ENCODE data around the gene PANK4. TPM values are rescaled to one million over a fixed set of nuclear protein-coding genes. Genes with fewer than 3 reads are reported as not detected.

The PANK4 gene
- total and polyA plus RNA-seq, 9 of the 15 experiments (the other 6 are each of a cell fraction or from before 2014, with no cell fraction given): 0.93 to 55.6 (median 31.5) TPM

GRCh38 chr1:2460996-2461751 lies 65.2 kb downstream of the PANK4 start:
- Histone ChIP-seq H4K20me1 (replicated peaks; ENCODE audit: control insufficient read depth, insufficient read depth, low read length) (peaks cover 31% of the 10 kb centered on the region), H3K27ac (ENCODE audit: extremely low read depth, low read depth, low read length) (no peak overlapping the region), H2AFZ (ENCODE audit: low read depth, low read length) (no peak overlapping the region), H3K9ac (ENCODE audit: insufficient read depth in 1 of 2, low read depth in 2 of 2, low read length in 2 of 2) (no peak overlapping the region), H3K36me3 (ENCODE audit: control insufficient read depth, insufficient read depth, low read length) (no peaks in the 10 kb centered on the region), H3K27me3 (ENCODE audit: control insufficient read depth in 2 of 2, insufficient read depth in 2 of 2, low read length in 2 of 2) (peaks cover 15 to 76% of the 10 kb centered on the region in 2 experiments; a peak in 3 of 5 replicates), H3K4me2 (ENCODE audit: insufficient read depth, low read length) (no peak overlapping the region), H3K9me3 (replicated peaks; ENCODE audit: control insufficient read depth, insufficient read depth, low read depth, low read length) (no peaks in the 10 kb centered on the region), H3K4me1 (replicated peaks in 1 of 2; ENCODE audit: control insufficient read depth in 2 of 2, insufficient read depth in 2 of 2, low read length in 2 of 2) (peaks cover 0 to 46% of the 10 kb centered on the region in 2 experiments; a peak in 1 of 5 replicates), H3K79me2 (ENCODE audit: control insufficient read depth, insufficient read depth, low read length) (no peaks in the 10 kb centered on the region), H3K4me3 (no peak overlapping the region), H3K9me1 (ENCODE audit: control insufficient read depth, insufficient read depth, low read length) (no peaks in the 10 kb centered on the region)
- TF ChIP-seq ZBTB1 (CRISPR knock-in tag; IDR thresholded peaks at IDR 0.05; ENCODE audit: borderline replicate concordance, low read depth) (no peak), KLF13 (tag; IDR thresholded peaks at IDR 0.05; ENCODE audit: borderline replicate concordance, low read depth) (no peak), MEF2D (tag; conservative IDR thresholded peaks at IDR 0.05; ENCODE audit: low read depth) (no peak), SNRNP70 (optimal IDR thresholded peaks at IDR 0.05; ENCODE audit: low read depth, low read length) (no peak), HEY1 (CRISPR knock-in tag; IDR thresholded peaks at IDR 0.05; ENCODE audit: borderline replicate concordance) (no peak), PTTG1 (tag; IDR thresholded peaks at IDR 0.05; ENCODE audit: low read depth) (no peak), CSDE1 (IDR thresholded peaks at IDR 0.05) (no peak), RFX5 (IDR thresholded peaks at IDR 0.05; ENCODE audit: low read depth, low read length) (no peak), GTF2A2 (tag; IDR thresholded peaks at IDR 0.05) (no peak), FUS (optimal IDR thresholded peaks at IDR 0.05; ENCODE audit: low read depth, low read length) (no peak), ZBTB5 (IDR thresholded peaks at IDR 0.05) (no peak), RUNX1 (IDR thresholded peaks at IDR 0.05; ENCODE audit: low read depth) (no peak), HNRNPK (IDR thresholded peaks at IDR 0.05; ENCODE audit: low read depth, low read length, poor library complexity, severe bottlenecking) (no peak), ZNF449 (CRISPR knock-in tag; IDR thresholded peaks at IDR 0.05) (no peak), EP300 (IDR thresholded peaks at IDR 0.05; ENCODE audit: low read length) (no peak), ZNF24 (IDR thresholded peaks at IDR 0.05) (no peak), ZNF124 (CRISPR knock-in tag; IDR thresholded peaks at IDR 0.05) (no peak)
- TF ChIP-seq, protein P1, sequence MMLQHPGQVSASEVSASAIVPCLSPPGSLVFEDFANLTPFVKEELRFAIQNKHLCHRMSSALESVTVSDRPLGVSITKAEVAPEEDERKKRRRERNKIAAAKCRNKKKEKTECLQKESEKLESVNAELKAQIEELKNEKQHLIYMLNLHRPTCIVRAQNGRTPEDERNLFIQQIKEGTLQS (IDR thresholded peaks at IDR 0.05): no peak
- TF ChIP-seq, protein P1 (CRISPR knock-in tag; conservative IDR thresholded peaks at IDR 0.05): no peak
- CTCF ChIA-PET (ENCODE audit: low intra/inter-chr PET ratio): no interaction called here
- intact Hi-C loops (cut with micrococcal nuclease): no loop called here
- in situ Hi-C loops (cut with MboI): no loop called here
- BruUV-seq (replicated peaks): no TSS peak
- ATAC-seq: no peak
- 2% methylated on average over 18 of the region's 18 CpGs for WGBS (ENCODE audit: insufficient coverage, low coverage, missing lambda C conversion rate)
- no peak for DNase-seq (ENCODE audit: extremely low read depth in 1 of 4, low spot score in 3 of 4)
- no peak for FAIRE-seq
- POLR2A ChIA-PET: interaction anchor here (1.3 to 1.5 kb wide), 2 partner anchors 16 to 74 kb away, joined by 3 to 4 read pairs; no protein-coding TSS in a partner anchor
